HepG2 (cell line): ENCODE measurements around the gene THOC3. TPM values are rescaled to one million over a fixed set of nuclear protein-coding genes. Genes with fewer than 3 reads are reported as not detected.
"Not testable (repeated sequence)": the region's sequence is repeated elsewhere in the genome, so short reads cannot be mapped to it uniquely, and the experiment has no call there.

ENCODE experiments used
- ATAC-seq: fragments of 200-7000 bp; cut with Tn5 transposase; 3 replicates; pipeline ENCODE4 v1.9.1; 2020; ENCODE audit warnings: mild to moderate bottlenecking, moderate library complexity
- BruUV-seq: library from RNA; stranded (reverse); fragments of 400-500 nt; replicated peaks from 2 replicates; lab custom pipeline; 2021; lab: Mats Ljungman, UMichigan
- CTCF ChIA-PET: fragments of 300-600 bp; formaldehyde crosslinking; extraction: SDS; loops from one replicate; lab custom pipeline; 2021; ENCODE audit warnings: low total read pairs, inconsistent platforms, low intra/inter-chr PET ratio; lab: Yijun Ruan, JAX
- POLR2A ChIA-PET: fragments of 350-600 bp; sonication (Branson Sonifier 250); formaldehyde crosslinking; loops from one replicate; lab custom pipeline; 2020; ENCODE audit warnings: antibody characterized with exemption, inconsistent platforms; lab: Yijun Ruan, JAX
- DNase-seq: peaks from one replicate; pipeline ENCODE4 v3.0.0-alpha.2; 2015; ENCODE audit warnings: low spot score
- FAIRE-seq: peaks from 3 replicates; lab custom pipeline; 2011; peaks lifted over from hg19 to GRCh38; lab: Jason Lieb, UNC
- H2AFZ ChIP-seq: one replicate; pipeline ENCODE4 v1.6.1; 2011; ENCODE audit warnings: low read length, inconsistent platforms
- H3K27ac ChIP-seq: fragments of 300-600 bp; 3 replicates; pipeline ENCODE4 v1.8.0; 2011; ENCODE audit warnings: mixed run types, mild to moderate bottlenecking, mixed read lengths, low read length, inconsistent platforms; ENCODE audit not compliant: insufficient read depth; ENCODE audit errors: extremely low read length
- H3K27me3 ChIP-seq, 2 experiments: fragments of 200-600 bp in 1 of 2; 2 replicates in 1 of 2; 3 replicates in 1 of 2; pipeline versions ENCODE4 v1.6.0 to v1.8.0; 2011; ENCODE audit warnings: low read length in 2 of 2, mild to moderate bottlenecking in 2 of 2, moderate library complexity in 2 of 2, inconsistent platforms in 1 of 2; ENCODE audit not compliant: insufficient read depth in 2 of 2, control insufficient read depth in 1 of 2
- H3K36me3 ChIP-seq, 2 experiments: fragments of 200-600 bp in 1 of 2; replicated peaks in 1 of 2; 2 replicates in 1 of 2; 3 replicates in 1 of 2; pipeline versions ENCODE4 v1.5.1 to v1.8.0; 2011; ENCODE audit warnings: low read length in 2 of 2, inconsistent platforms in 1 of 2; ENCODE audit not compliant: insufficient read depth in 2 of 2, control insufficient read depth in 1 of 2
- H3K4me1 ChIP-seq: 2 replicates; pipeline ENCODE4 v1.5.1; 2012; ENCODE audit warnings: low read length, inconsistent platforms; ENCODE audit not compliant: insufficient read depth
- H3K4me2 ChIP-seq: 2 replicates; pipeline ENCODE4 v1.6.0; 2011; ENCODE audit warnings: low read depth, low read length, inconsistent platforms
- H3K4me3 ChIP-seq, 3 experiments: fragments of 200-600 bp in 1 of 3; sonication (generic), shearing (Covaris generic) in 1 of 3; replicated peaks in 1 of 3; 2 replicates each; pipeline ENCODE4 v1.5.1; 2011 to 2016; ENCODE audit warnings: low read length in 3 of 3, inconsistent platforms in 2 of 3, low read depth in 2 of 3, mild to moderate bottlenecking in 2 of 3, control low read depth in 1 of 3, mixed read lengths in 1 of 3; ENCODE audit not compliant: insufficient read depth in 1 of 3
- H3K79me2 ChIP-seq: one replicate; pipeline ENCODE4 v1.6.1; 2011; ENCODE audit warnings: low read length, inconsistent platforms; ENCODE audit not compliant: insufficient read depth
- H3K9ac ChIP-seq: 2 replicates; pipeline ENCODE4 v1.6.0; 2011; ENCODE audit warnings: mild to moderate bottlenecking, low read depth, low read length, inconsistent platforms; ENCODE audit not compliant: insufficient read depth
- H3K9me3 ChIP-seq: 2 replicates; pipeline ENCODE4 v1.5.1; 2012; ENCODE audit warnings: mild to moderate bottlenecking, low read length
- H4K20me1 ChIP-seq: 2 replicates; pipeline ENCODE4 v1.6.0; 2011; ENCODE audit warnings: inconsistent platforms, mild to moderate bottlenecking, low read length, moderate library complexity; ENCODE audit not compliant: insufficient read depth
- WGBS: methylation state at CpG from one replicate; pipeline ENCODE4 v1.1.6; 2017; ENCODE audit warnings: low lambda C conversion rate; 5-methylcytosine and 5-hydroxymethylcytosine counted together
- in situ Hi-C: cut with HindIII; loops from 2 replicates; pipeline ENCODE4 v1.10.0; 2017; ENCODE audit warnings: low pct_unique_long_range_greater_than_20kb; ENCODE audit not compliant: extremely low pct_ligation_motif_present
- intact Hi-C: fragments of 100-400 bp; cut with micrococcal nuclease; formaldehyde crosslinking; loops from one replicate; pipeline ENCODE4 v1.10.0; 2022; ENCODE audit not compliant: unreplicated experiment
- polyA plus RNA-seq, 8 experiments: library from polyadenylated mRNA; depleted of rRNA in 3 of 8; stranded (reverse) in 7 of 8; unstranded in 1 of 8; fragments of >200 nt; fragmentation: Illumina TruSeq in 4 of 8; extraction: Trizol in 4 of 8; gene quantifications; 2 replicates each; pipeline versions ENCODE4 v1.2.1 to v1.2.3, GENCODE V29; 2011 to 2016; ENCODE audit warnings: low read depth in 4 of 8, missing spikeins in 1 of 8, mixed read lengths in 1 of 8; ENCODE audit not compliant: insufficient read depth in 1 of 8
- total RNA-seq, 5 experiments: library from RNA; depleted of rRNA; stranded (reverse); fragments of >200 nt; fragmentation: Illumina TruSeq; extraction: Trizol; gene quantifications; 2 replicates each; pipeline ENCODE4 v1.2.3, GENCODE V29; 2016; ENCODE audit warnings: low read depth in 1 of 5

The THOC3 gene
- total and polyA plus RNA-seq, 2 of the 13 experiments (the other 11 are each of a cell fraction or from before 2014, with no cell fraction given) = 86.7 to 95.1 TPM

DNA sequence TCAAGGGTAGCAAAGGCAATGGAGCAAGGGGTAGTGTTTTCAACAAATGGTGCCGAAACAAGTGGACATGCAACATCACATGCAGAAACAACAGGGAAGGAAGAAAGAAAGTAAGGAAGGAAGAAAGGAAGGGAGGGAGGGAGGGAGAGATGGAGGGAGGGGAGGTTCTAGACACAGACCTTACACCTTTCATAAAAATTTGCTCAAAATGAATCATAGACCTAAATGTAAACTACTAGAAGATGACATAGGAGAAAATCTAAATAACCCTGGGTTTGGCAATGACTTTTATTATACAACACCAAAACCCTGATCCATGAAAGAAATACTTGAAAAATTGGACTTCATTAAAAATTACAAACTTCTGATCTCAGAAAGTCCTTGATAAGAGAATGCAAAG is 39.4 kb downstream of the THOC3 start:
- H3K27ac ChIP-seq, BruUV-seq, H3K9ac ChIP-seq, DNase-seq, in situ Hi-C loops, H3K36me3 ChIP-seq, FAIRE-seq, POLR2A ChIA-PET, H3K27me3 ChIP-seq, H4K20me1 ChIP-seq, H3K4me2 ChIP-seq, H3K79me2 ChIP-seq, H3K4me1 ChIP-seq, H2AFZ ChIP-seq, ATAC-seq, intact Hi-C loops, H3K9me3 ChIP-seq, CTCF ChIA-PET, H3K4me3 ChIP-seq: not testable (repeated sequence)
- 94% methylated on average over 1 of the region's 1 CpG for WGBS

GRCh38 chr5:175925106-175925505 is 43.0 kb downstream of the THOC3 start:
- ATAC-seq, DNase-seq, H3K9me3 ChIP-seq, H4K20me1 ChIP-seq, BruUV-seq, POLR2A ChIA-PET, intact Hi-C loops, H2AFZ ChIP-seq, H3K4me3 ChIP-seq, H3K27ac ChIP-seq, CTCF ChIA-PET, H3K36me3 ChIP-seq, H3K4me2 ChIP-seq, FAIRE-seq, H3K27me3 ChIP-seq, H3K79me2 ChIP-seq, in situ Hi-C loops, H3K9ac ChIP-seq: not testable (repeated sequence)
- WGBS = 97% methylated on average over 4 of the region's 4 CpGs
- H3K4me1 ChIP-seq = peaks cover 11% of the 10 kb centered on the region
